Neuronal stem cell (in vitro differentiated cells): ENCODE results near the gene KATNA1.
"Not testable (repeated sequence)": the region's sequence is repeated elsewhere in the genome, so short reads cannot be mapped to it uniquely, and the experiment has no call there.

Experiments
- DNase-seq: peaks from one replicate; pipeline ENCODE4 v3.0.0-alpha.2; 2013; ENCODE audit warnings: low spot score
- H2AFZ ChIP-seq: one replicate; pipeline ENCODE4 v1.6.1; 2013; ENCODE audit warnings: mild to moderate bottlenecking, low read length, inconsistent platforms
- H2AK5ac ChIP-seq: 2 replicates; pipeline ENCODE4 v1.6.1; 2013; ENCODE audit warnings: low read depth, mild to moderate bottlenecking, inconsistent platforms, low read length, moderate library complexity, mixed read lengths
- H2BK120ac ChIP-seq: 2 replicates; pipeline ENCODE4 v1.6.1; 2013; ENCODE audit warnings: low read depth, mild to moderate bottlenecking, inconsistent platforms, low read length, moderate library complexity, mixed read lengths
- H2BK12ac ChIP-seq: one replicate; pipeline ENCODE4 v1.6.1; 2013; ENCODE audit warnings: low read length, inconsistent platforms
- H2BK15ac ChIP-seq: 2 replicates; pipeline ENCODE4 v1.6.1; 2013; ENCODE audit warnings: mild to moderate bottlenecking, low read length, inconsistent platforms, mixed read lengths
- H2BK5ac ChIP-seq: one replicate; pipeline ENCODE4 v1.6.1; 2013; ENCODE audit warnings: inconsistent platforms, mild to moderate bottlenecking, low read length, moderate library complexity
- H3K14ac ChIP-seq: one replicate; pipeline ENCODE4 v1.6.1; 2013; ENCODE audit warnings: low read length, inconsistent platforms
- H3K18ac ChIP-seq: 2 replicates; pipeline ENCODE4 v1.6.1; 2013; ENCODE audit warnings: low read length, inconsistent platforms
- H3K23ac ChIP-seq: 2 replicates; pipeline ENCODE4 v1.6.1; 2013; ENCODE audit warnings: low read depth, mild to moderate bottlenecking, mixed read lengths, low read length, inconsistent platforms; ENCODE audit not compliant: poor library complexity
- H3K27ac ChIP-seq: replicated peaks from 3 replicates; pipeline ENCODE4 v1.5.1; 2013; ENCODE audit warnings: low read length, inconsistent platforms
- H3K27me3 ChIP-seq, 3 experiments: 2 replicates each; pipeline ENCODE4 v1.6.1; 2013; ENCODE audit warnings: low read length in 3 of 3, mild to moderate bottlenecking in 2 of 3, inconsistent platforms in 1 of 3, low read depth in 1 of 3, mixed read lengths in 1 of 3, moderate library complexity in 1 of 3; ENCODE audit not compliant: control insufficient read depth in 3 of 3, insufficient read depth in 3 of 3
- H3K36me3 ChIP-seq, 2 donors: replicated peaks in 1 of 2; 2 replicates each; pipeline ENCODE4 v1.6.1; 2013; ENCODE audit warnings: low read length in 2 of 2; ENCODE audit not compliant: control insufficient read depth in 2 of 2, insufficient read depth in 2 of 2
- H3K4ac ChIP-seq: 2 replicates; pipeline ENCODE4 v1.6.1; 2013; ENCODE audit warnings: inconsistent platforms, mild to moderate bottlenecking, low read length, moderate library complexity
- H3K4me1 ChIP-seq, 2 donors: 1 replicate in 1 of 2; 2 replicates in 1 of 2; pipeline ENCODE4 v1.6.1; 2013; ENCODE audit warnings: low read length in 2 of 2, low read depth in 1 of 2; ENCODE audit not compliant: control insufficient read depth in 2 of 2, insufficient read depth in 1 of 2
- H3K4me2 ChIP-seq: one replicate; pipeline ENCODE4 v1.6.1; 2013; ENCODE audit warnings: mild to moderate bottlenecking, low read length, inconsistent platforms; ENCODE audit not compliant: insufficient read depth, poor library complexity, severe bottlenecking
- H3K4me3 ChIP-seq, 2 donors: 2 replicates each; pipeline ENCODE4 v1.5.1; 2013; ENCODE audit warnings: low read length in 2 of 2, mild to moderate bottlenecking in 2 of 2, inconsistent platforms in 1 of 2, moderate library complexity in 1 of 2
- H3K79me1 ChIP-seq: one replicate; pipeline ENCODE4 v1.6.1; 2013; ENCODE audit warnings: low read depth, mild to moderate bottlenecking, inconsistent platforms, low read length, moderate library complexity
- H3K9ac ChIP-seq: one replicate; pipeline ENCODE4 v1.6.1; 2013; ENCODE audit warnings: mild to moderate bottlenecking, low read depth, low read length, inconsistent platforms; ENCODE audit not compliant: poor library complexity
- H3K9me3 ChIP-seq, 2 donors: replicated peaks in 1 of 2; 2 replicates each; pipeline versions ENCODE3 to v1.6.1; 2013; ENCODE audit warnings: low read length in 2 of 2, mild to moderate bottlenecking in 2 of 2, inconsistent platforms in 1 of 2, low read depth in 1 of 2, mixed read lengths in 1 of 2, moderate library complexity in 1 of 2; ENCODE audit not compliant: control insufficient read depth in 2 of 2, insufficient read depth in 1 of 2
- H4K8ac ChIP-seq: one replicate; pipeline ENCODE4 v1.6.1; 2013; ENCODE audit warnings: low read depth, mild to moderate bottlenecking, inconsistent platforms, low read length, moderate library complexity
- H4K91ac ChIP-seq: one replicate; pipeline ENCODE4 v1.6.1; 2013; ENCODE audit warnings: low read length, low read depth, mild to moderate bottlenecking, inconsistent platforms; ENCODE audit not compliant: poor library complexity
- WGBS, 2 donors: extraction: QIAGEN DNeasy Blood & Tissue Kit; methylation state at CpG; one replicate each; pipeline ENCODE4 v1.1.7; 2013; ENCODE audit warnings: missing lambda C conversion rate in 2 of 2, mixed read lengths in 1 of 2; ENCODE audit not compliant: insufficient read length in 2 of 2, insufficient replicate concordance in 1 of 2; ENCODE audit errors: extremely low coverage in 2 of 2; 5-methylcytosine and 5-hydroxymethylcytosine counted together

The KATNA1 gene

GRCh38 chr6:149691201-149691600, 42.7 kb upstream of the KATNA1 start:
- no CpG with 5 or more reads among the region's 2 CpGs for WGBS, 2 donors
- no peak overlapping the region for H2BK12ac ChIP-seq

GRCh38 chr6:149686230-149686629, 37.7 kb upstream of the KATNA1 start:
- H3K18ac ChIP-seq, result no peak overlapping the region
- no peak overlapping the region for H3K27ac ChIP-seq
- H3K79me1 ChIP-seq, result peaks cover 3% of the 10 kb centered on the region
- no peak overlapping the region for H4K91ac ChIP-seq
- H2AFZ ChIP-seq, result no peak overlapping the region
- DNase-seq, result no peak
- H3K9me3 ChIP-seq, result no peaks in the 10 kb centered on the region
- no peak overlapping the region for H2BK5ac ChIP-seq
- no peak overlapping the region for H4K8ac ChIP-seq
- whole genome bisulfite sequencing, 2 donors, result no CpG with 5 or more reads among the region's 7 CpGs
- no peak overlapping the region for H2BK15ac ChIP-seq
- H3K4me2 ChIP-seq, result no peak overlapping the region
- H3K14ac ChIP-seq, result no peak overlapping the region
- H3K4me3 ChIP-seq, result no peak overlapping the region
- H3K23ac ChIP-seq, result no peak overlapping the region
- H3K4me1 ChIP-seq, result no peaks in the 10 kb centered on the region
- H3K36me3 ChIP-seq, result peaks cover 14 to 83% of the 10 kb centered on the region in 2 donors
- H3K9ac ChIP-seq, result no peak overlapping the region
- H2BK120ac ChIP-seq, result no peak overlapping the region
- H3K27me3 ChIP-seq, result no peaks in the 10 kb centered on the region
- H2BK12ac ChIP-seq, result no peak overlapping the region
- no peak overlapping the region for H3K4ac ChIP-seq
- H2AK5ac ChIP-seq, result no peak overlapping the region

More at GRCh38 chr6:149691201-149691600, 42.7 kb upstream of the KATNA1 start:
- Histone ChIP-seq H3K27me3 (no peaks in the 10 kb centered on the region), H2AFZ (no peak overlapping the region), H4K91ac (no peak overlapping the region), H3K18ac (no peak overlapping the region), H3K4me1 (no peaks in the 10 kb centered on the region), H3K9ac (no peak overlapping the region), H2BK15ac (no peak overlapping the region), H3K79me1 (no peaks in the 10 kb centered on the region), H3K27ac (no peak overlapping the region), H2BK120ac (no peak overlapping the region), H3K36me3 (peaks cover 11 to 89% of the 10 kb centered on the region in 2 donors), H2BK5ac (no peak overlapping the region), H3K4me2 (no peak overlapping the region), H3K4ac (no peak overlapping the region), H2AK5ac (no peak overlapping the region), H3K14ac (no peak overlapping the region), H3K23ac (no peak overlapping the region), H3K9me3 (no peaks in the 10 kb centered on the region), H4K8ac (no peak overlapping the region), H3K4me3 (no peak overlapping the region)
- no peak for DNase-seq

GRCh38 chr6:149683256-149683859, 34.8 kb upstream of the KATNA1 start:
- Histone ChIP-seq H3K27ac (no peak overlapping the region), H4K8ac (no peak overlapping the region), H3K4me1 (no peaks in the 10 kb centered on the region), H3K14ac (no peak overlapping the region), H3K9me3 (no peaks in the 10 kb centered on the region), H2AK5ac (no peak overlapping the region), H3K4me2 (no peak overlapping the region), H3K18ac (no peak overlapping the region), H3K36me3 (peaks cover 13 to 88% of the 10 kb centered on the region in 2 donors), H2BK120ac (no peak overlapping the region), H3K4me3 (no peak overlapping the region), H3K9ac (no peak overlapping the region), H2AFZ (no peak overlapping the region), H3K4ac (no peak overlapping the region), H4K91ac (no peak overlapping the region), H3K79me1 (peaks cover 3% of the 10 kb centered on the region), H2BK15ac (no peak overlapping the region), H2BK5ac (no peak overlapping the region), H2BK12ac (no peak overlapping the region), H3K23ac (no peak overlapping the region), H3K27me3 (no peaks in the 10 kb centered on the region)
- WGBS, 2 donors, result no CpG with 5 or more reads among the region's 4 CpGs
- no peak for DNase-seq

GRCh38 chr6:149681845-149682244, 33.3 kb upstream of the KATNA1 start:
- H2AK5ac ChIP-seq, H3K9me3 ChIP-seq, H3K79me1 ChIP-seq, H3K23ac ChIP-seq, H3K18ac ChIP-seq, H4K8ac ChIP-seq, H2BK12ac ChIP-seq, H2AFZ ChIP-seq, H3K4me3 ChIP-seq, H3K27me3 ChIP-seq, H2BK120ac ChIP-seq, H3K14ac ChIP-seq, DNase-seq, H4K91ac ChIP-seq, H3K4me2 ChIP-seq, H2BK15ac ChIP-seq, H3K9ac ChIP-seq, H2BK5ac ChIP-seq, H3K27ac ChIP-seq, H3K4me1 ChIP-seq, H3K4ac ChIP-seq: not testable (repeated sequence)
- WGBS, 2 donors, result no CpG with 5 or more reads among the region's 14 CpGs
- peaks cover 13 to 86% of the 10 kb centered on the region in 2 donors for H3K36me3 ChIP-seq
